SIG-M5 treated with dmso at 0.1 percent for 504 hours (cell line): ENCODE data around the gene ORC2.

Experiments
- DNase-seq: peaks from one replicate; lab custom pipeline; 2025; ENCODE audit not compliant: unreplicated experiment; lab: John Stamatoyannopoulos, UW

Gene ORC2

GRCh38 chr2:200862532-200863000 lies 100.9 kb downstream of the ORC2 start:
- peak; percentile 61 for DNase-seq

DNA sequence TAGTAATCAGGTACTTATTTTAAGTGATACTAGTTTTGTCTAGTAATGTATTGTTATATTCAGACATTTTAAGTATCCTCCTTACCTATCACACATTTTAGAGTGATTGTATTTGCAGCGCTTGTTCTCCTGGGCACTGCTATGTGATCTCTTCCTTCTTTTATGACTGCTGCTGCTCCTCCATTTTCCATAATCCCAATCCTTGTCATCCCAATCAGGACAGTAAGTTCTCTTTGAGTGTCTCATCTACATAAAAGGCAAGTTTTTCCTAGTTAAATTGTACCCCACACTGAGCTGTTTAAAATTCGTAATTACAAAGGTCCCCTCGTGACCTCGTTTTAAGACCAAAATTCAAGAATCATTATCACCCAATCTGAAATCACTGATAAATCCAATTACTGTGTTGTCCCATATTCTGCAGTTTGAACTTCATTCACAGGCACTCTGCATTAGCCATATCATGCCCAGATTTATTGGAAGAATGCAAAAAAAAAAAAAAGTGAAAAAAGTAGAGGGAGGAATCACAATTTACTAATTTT lies 101.8 kb downstream of the ORC2 start:
- DNase-seq = no peak

- no peak for DNase-seq
Measured at GRCh38 chr2:200860092-200860795, 103.2 kb downstream of the ORC2 start.
